ENCODE measurements around the gene TBC1D24.

- TF ChIP-seq CTCF (IDR thresholded peaks at IDR 0.05; ENCODE audit: low read depth, low read length) = no peak
- no peak for TF ChIP-seq EZH2phosphoT487 (IDR thresholded peaks at IDR 0.05; ENCODE audit: low read depth)
Observed at GRCh38 chr16:2516391-2517240, 41.7 kb downstream of the TBC1D24 start.
